ENCODE data around the gene PRKAB1.

The PRKAB1 gene

GRCh38 chr12:119661882-119662281, 6.1 kb upstream of the PRKAB1 start:
- no peak for DNase-seq (ENCODE audit: low read depth in 2 of 2)

GRCh38 chr12:119664642-119665041, 3.3 kb upstream of the PRKAB1 start:
- no peak for DNase-seq (ENCODE audit: low read depth in 2 of 2)

- DNase-seq (ENCODE audit: low read depth in 2 of 2) = no peak
Measured at GRCh38 chr12:119665164-119665929, 2.6 kb upstream of the PRKAB1 start.

GRCh38 chr12:119666226-119666795, 1.6 kb upstream of the PRKAB1 start:
- no peak for DNase-seq (ENCODE audit: low read depth in 2 of 2)

GRCh38 chr12:119666900-119667576, 895 bp upstream of the PRKAB1 start:
- DNase-seq (ENCODE audit: low read depth in 2 of 2) = no peak

GRCh38 chr12:119668324-119668841, 450 bp downstream of the PRKAB1 start:
- DNase-seq (ENCODE audit: low read depth in 2 of 2) = no peak

- no peak for DNase-seq (ENCODE audit: low read depth in 2 of 2)
Measured at GRCh38 chr12:119669744-119670472, 2.0 kb downstream of the PRKAB1 start.

- DNase-seq (ENCODE audit: low read depth in 2 of 2) = no peak
Measured at GRCh38 chr12:119671070-119671469, 3.1 kb downstream of the PRKAB1 start.

- DNase-seq (ENCODE audit: low read depth in 2 of 2) = no peak
Measured at GRCh38 chr12:119672194-119672593, 4.3 kb downstream of the PRKAB1 start.

- no peak for DNase-seq (ENCODE audit: low read depth in 2 of 2)
Measured at GRCh38 chr12:119673634-119674033, 5.7 kb downstream of the PRKAB1 start.

- no peak for DNase-seq (ENCODE audit: low read depth in 2 of 2)
Measured at GRCh38 chr12:119674560-119674959, 6.6 kb downstream of the PRKAB1 start.

- DNase-seq (ENCODE audit: low read depth in 2 of 2) = no peak
Measured at GRCh38 chr12:119676022-119676421, 8.1 kb downstream of the PRKAB1 start.

GRCh38 chr12:119676573-119676972, 8.6 kb downstream of the PRKAB1 start:
- no peak for DNase-seq (ENCODE audit: low read depth in 2 of 2)

- DNase-seq (ENCODE audit: low read depth in 2 of 2) = no peak
Measured at GRCh38 chr12:119678459-119678858, 10.5 kb downstream of the PRKAB1 start.

GRCh38 chr12:119679081-119679480, 11.1 kb downstream of the PRKAB1 start:
- no peak for DNase-seq (ENCODE audit: low read depth in 2 of 2)

GRCh38 chr12:119679490-119679889, 11.6 kb downstream of the PRKAB1 start:
- no peak for DNase-seq (ENCODE audit: low read depth in 2 of 2)

- DNase-seq (ENCODE audit: low read depth in 2 of 2) = no peak
Measured at GRCh38 chr12:119681111-119681510, 13.2 kb downstream of the PRKAB1 start.

- no peak for DNase-seq (ENCODE audit: low read depth in 2 of 2)
Measured at GRCh38 chr12:119681728-119682638, 14.1 kb downstream of the PRKAB1 start.

- no peak for DNase-seq (ENCODE audit: low read depth in 2 of 2)
Measured at GRCh38 chr12:119682639-119683252, 14.8 kb downstream of the PRKAB1 start.

GRCh38 chr12:119683413-119683812, 15.5 kb downstream of the PRKAB1 start:
- DNase-seq (ENCODE audit: low read depth in 2 of 2) = no peak

GRCh38 chr12:119683816-119684215, 15.9 kb downstream of the PRKAB1 start:
- no peak for DNase-seq (ENCODE audit: low read depth in 2 of 2)

All from fibroblast of skin of left quadriceps (primary cell).